NT2/D1 (cell line): ENCODE results near the gene ZNF202.

ENCODE experiments used
- YY1 ChIP-seq: IDR thresholded peaks from 2 replicates; pipeline ENCODE4 v1.6.1; 2011; ENCODE audit not compliant: insufficient read length, insufficient read depth
- ZNF274 ChIP-seq: IDR thresholded peaks from 2 replicates; pipeline ENCODE4 v1.6.1; 2011; ENCODE audit warnings: mild to moderate bottlenecking, low read depth, low read length

DNA sequence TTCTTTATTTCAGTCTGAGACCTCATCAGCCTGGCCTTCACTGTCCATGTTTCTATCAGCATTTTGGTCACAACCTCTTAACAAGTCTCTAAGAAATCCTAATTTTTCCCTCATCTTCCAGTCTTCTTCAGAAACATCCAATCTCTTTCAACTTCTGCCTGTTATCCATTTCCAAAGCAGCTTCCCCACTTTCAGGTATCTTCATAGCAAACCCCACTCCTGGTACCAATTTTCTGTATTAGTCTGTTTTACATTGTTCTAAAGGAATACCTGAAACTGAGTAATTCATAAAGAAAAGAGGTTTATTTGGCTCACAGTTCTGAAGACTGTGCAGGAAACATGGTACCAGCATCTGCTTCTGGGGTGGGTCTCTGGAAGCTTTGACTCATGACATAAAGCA lies 21.0 kb upstream of the ZNF202 start:
- TF ChIP-seq YY1 (no peak), ZNF274 (no peak)
